ENCODE results near the gene PIK3R5.

- TF ChIP-seq, protein P1, sequence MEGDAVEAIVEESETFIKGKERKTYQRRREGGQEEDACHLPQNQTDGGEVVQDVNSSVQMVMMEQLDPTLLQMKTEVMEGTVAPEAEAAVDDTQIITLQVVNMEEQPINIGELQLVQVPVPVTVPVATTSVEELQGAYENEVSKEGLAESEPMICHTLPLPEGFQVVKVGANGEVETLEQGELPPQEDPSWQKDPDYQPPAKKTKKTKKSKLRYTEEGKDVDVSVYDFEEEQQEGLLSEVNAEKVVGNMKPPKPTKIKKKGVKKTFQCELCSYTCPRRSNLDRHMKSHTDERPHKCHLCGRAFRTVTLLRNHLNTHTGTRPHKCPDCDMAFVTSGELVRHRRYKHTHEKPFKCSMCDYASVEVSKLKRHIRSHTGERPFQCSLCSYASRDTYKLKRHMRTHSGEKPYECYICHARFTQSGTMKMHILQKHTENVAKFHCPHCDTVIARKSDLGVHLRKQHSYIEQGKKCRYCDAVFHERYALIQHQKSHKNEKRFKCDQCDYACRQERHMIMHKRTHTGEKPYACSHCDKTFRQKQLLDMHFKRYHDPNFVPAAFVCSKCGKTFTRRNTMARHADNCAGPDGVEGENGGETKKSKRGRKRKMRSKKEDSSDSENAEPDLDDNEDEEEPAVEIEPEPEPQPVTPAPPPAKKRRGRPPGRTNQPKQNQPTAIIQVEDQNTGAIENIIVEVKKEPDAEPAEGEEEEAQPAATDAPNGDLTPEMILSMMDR (IDR thresholded peaks at IDR 0.05; ENCODE audit: insufficient read depth, low read length, poor library complexity, severe bottlenecking): no peak
- no peak for TF ChIP-seq EZH2phosphoT487 (conservative IDR thresholded peaks at IDR 0.05; ENCODE audit: low read length)
These were observed 11.1 kb upstream of the PIK3R5 start for GRCh38 chr17:8976638-8977037.

All from SU-DHL-6 (cell line).